Activated CD4-positive, alpha-beta T cell treated with anti-CD3 and anti-CD28 coated beads, Interleukin-2, Interleukin-4, amounts not matched to agents 100 ng/mL and 50 ng/mL, durations not matched to agents 16 hours and 8 hours (primary cell): ENCODE results near the gene CHFR.
"Not testable (repeated sequence)": the region's sequence is repeated elsewhere in the genome, so short reads cannot be mapped to it uniquely, and the experiment has no call there.

Experiments used
- DNase-seq: peaks from one replicate; pipeline ENCODE4 v3.0.0-alpha.2; 2020; ENCODE audit warnings: low spot score

Gene CHFR

GRCh38 chr12:132874620-132875019 lies 12.8 kb downstream of the CHFR start:
- not testable (repeated sequence) for DNase-seq

GRCh38 chr12:132874175-132874574 lies 13.2 kb downstream of the CHFR start:
- no peak for DNase-seq

DNA sequence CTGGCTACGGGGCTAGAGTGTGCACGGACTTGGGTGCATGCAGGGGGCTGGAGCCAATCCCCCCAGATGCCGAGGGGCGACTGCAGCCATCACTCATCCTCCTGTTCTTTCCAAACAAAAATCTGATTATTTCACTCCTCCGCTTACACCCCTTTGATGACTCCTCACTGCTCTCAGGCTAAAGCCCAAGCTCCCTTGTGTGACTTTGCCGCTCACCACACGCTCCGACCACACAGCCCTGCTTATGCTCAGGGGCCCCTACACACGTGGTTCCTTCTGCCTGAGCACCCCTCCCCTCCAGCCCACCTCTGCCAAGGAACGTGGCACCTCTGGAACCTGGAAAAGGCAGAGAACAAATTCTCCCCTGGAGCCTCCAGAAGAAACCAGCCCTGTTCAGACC lies 13.7 kb downstream of the CHFR start:
- DNase-seq, result no peak

DNA sequence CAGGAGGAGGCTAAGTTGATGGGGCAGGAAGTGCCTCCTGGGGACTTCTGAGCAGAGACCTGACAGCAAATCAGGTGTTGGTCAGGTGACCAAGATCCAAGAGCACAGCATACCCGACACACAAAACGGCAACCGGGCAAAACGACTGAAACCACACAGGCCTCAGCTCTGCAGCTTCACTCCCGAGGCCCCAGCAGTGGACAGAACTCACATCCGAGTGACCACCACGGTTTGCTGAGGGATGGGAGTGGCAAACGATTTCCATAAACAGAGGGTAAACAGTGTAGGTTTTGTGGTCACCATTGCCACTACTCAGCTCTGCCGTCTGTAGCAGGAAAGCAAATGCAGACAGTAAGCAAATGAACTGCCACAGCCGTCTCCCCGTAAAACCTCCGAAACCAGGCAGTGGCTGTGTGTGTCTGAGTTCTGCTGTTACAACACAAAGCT lies 14.4 kb downstream of the CHFR start:
- DNase-seq, result peak; percentile 22

DNA sequence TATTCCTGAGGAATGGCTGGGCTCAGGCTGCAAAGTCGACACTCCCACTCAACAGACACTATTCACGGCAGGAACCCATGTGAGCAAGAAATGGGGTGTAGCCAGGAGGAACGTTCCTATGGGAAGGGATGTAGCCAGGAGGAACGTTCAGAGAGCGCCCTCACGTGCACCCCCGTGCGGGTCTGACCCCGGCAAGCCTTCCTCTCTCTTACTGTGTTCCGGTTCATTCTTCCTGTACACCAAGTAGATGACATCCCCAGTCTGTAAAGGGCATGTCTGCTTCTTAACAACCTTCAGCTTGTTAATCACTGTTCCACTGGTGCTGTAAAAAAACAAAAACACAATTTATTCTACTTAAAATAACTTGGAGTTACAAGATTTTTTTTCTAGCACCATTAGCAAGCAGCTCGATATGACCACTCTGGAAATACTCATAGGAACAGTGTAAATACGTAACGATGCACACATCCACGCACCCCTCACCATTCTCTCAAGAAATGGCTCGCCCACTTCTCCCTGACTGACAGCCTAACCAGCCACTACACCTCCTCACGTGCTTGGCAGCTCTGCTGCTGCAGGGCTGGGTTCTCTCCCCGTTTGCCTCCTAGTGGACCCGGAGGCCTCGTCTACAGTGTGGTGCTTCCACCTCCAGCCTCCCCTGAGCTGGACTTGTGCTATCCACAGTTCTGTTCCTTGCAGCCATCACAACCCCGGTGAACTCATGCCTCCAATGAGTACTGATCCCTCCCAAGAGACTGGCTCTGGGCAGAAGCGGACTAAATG lies 15.1 kb downstream of the CHFR start:
- DNase-seq, result no peak

- no peak for DNase-seq
Observed at GRCh38 chr12:132869551-132869950, 17.9 kb downstream of the CHFR start.

DNA sequence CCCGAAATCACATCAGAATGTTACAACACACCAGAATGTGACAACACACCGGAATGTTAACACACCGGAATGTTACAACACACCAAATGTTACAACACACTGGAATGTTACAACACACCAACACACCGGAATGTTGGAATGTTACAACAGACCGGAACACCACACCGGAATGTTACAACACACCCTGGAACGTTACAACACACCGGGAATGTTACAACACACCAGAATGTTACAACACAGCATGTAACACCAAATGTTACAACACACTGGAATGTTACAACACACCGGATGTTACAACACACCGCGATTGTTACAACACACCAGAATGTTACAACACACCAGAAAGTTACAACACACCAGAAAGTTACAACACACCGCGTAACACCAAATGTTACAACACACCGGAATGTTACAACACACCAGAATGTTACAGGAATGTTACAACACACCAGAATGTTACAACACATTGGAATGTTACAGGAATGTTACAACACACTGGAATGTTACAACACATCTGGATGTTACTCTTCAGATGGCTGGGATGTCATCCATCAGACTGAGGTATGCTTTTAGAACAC lies 21.1 kb downstream of the CHFR start:
- no peak for DNase-seq

DNA sequence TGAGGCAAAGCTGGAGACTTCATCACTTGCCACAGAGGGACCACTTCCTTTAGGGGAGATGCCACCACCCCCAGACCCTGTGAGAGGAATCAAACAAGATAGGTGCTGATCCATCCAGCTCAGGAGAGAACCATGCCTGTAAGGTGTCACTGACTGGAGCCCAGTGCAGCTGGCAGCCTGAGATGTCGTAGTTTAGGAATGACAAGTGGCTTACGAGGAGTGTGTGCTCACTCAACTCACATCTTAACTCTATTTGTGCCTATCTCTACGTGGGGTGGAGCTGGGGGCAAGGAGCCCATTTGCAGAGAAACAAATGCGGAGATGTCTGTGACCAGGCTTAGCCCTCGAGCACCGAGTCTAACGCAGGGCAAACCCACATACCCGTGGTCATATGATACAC lies 25.8 kb downstream of the CHFR start:
- DNase-seq, result no peak

- DNase-seq, result no peak
Observed at GRCh38 chr12:132858718-132859266, 28.6 kb downstream of the CHFR start.

DNA sequence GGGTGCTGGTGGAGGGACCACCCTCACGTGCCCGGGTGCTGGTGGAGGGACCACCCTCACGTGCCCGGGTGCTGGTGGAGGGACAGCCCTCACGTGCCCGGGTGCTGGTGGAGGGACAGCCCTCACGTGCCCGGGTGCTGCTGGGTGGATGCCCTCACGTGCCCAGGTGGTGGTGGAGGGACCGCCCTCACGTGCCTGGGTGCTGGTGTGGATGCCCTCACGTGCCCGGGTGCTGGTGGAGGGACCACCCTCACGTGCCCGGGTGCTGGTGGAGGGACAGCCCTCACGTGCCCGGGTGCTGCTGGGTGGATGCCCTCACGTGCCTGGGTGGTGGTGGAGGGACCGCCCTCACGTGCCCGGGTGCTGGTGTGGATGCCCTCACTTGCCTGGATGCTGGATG lies 30.4 kb downstream of the CHFR start:
- not testable (repeated sequence) for DNase-seq

GRCh38 chr12:132856581-132856980 lies 30.8 kb downstream of the CHFR start:
- no peak for DNase-seq

DNA sequence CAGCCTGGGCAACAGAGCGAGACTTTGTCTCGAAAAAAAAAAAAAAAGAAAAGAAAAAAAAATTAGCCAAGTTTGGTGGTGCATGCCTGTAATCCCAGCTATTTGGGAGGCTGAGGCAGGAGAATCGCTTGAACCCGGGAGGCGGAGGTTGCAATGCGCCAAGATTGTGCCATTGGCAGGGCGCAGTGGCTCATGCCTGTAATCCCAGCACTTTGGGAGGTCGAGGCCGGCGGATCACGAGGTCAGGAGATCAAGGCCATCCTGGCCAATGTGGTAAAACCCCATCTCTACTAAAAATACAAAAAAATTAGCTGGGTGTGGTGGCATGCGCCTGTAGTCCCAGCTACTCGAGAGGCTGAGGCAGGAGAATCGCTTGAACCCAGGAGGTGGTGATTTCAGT lies 32.2 kb downstream of the CHFR start:
- not testable (repeated sequence) for DNase-seq

DNA sequence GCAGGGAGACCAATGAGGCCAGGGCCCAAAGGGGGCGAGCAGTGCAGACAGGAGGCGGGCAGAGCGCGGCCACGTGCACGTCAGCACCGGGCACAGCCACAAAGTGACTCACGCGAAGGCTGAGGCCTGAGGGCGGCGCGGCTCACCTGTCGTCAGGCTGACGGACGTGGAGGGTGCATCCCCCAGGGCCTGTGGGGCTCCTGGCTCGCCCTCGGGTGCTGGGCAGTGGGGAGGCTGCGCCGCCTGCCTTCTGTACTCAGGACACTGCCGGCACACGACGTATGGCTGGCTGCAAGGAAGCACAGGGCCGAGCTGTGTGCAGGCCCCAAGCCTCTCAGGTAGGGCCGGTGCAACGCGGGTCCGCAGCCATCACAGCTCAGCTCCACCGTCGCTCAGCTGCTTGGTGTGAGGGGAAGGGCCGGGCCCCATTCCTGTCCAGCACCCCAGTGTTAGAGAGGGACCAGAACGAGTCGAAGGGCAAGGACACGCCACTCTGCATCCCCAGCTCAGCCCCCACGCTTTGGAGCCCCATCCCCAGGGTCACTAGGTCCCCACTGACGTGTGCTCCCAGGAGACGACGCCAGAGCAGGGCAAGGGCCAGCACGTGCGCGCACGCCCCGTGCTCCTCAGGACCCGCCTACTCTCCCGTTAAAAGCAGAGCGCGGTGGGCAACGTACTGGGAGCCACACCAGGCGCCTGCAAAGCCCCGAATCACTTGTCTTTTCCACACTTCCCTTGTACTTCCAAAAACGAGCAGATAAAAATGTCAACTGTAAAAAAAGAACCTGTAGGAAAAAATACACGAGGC lies 33.9 kb downstream of the CHFR start:
- no peak for DNase-seq

GRCh38 chr12:132852496-132852895 lies 34.9 kb downstream of the CHFR start:
- no peak for DNase-seq

DNA sequence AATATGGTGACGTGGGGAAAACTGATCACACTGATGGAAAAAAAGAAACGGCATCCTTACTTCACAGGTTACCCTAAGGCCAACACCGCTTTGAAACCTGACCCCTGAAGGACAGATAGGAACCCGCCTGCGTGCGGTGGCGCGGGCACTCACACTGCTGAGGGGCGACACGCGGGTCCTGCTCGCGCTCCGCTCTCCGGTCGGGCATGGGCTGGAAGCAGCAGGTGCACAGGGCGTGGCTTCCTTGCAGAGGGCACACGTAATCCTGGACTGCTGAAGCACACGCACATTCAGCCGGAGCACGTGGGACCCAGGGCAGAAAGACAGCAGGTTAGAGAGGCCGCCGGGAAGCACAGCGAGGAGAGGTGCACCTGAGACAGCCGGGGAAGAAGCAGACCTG lies 35.9 kb downstream of the CHFR start:
- DNase-seq, result no peak

DNA sequence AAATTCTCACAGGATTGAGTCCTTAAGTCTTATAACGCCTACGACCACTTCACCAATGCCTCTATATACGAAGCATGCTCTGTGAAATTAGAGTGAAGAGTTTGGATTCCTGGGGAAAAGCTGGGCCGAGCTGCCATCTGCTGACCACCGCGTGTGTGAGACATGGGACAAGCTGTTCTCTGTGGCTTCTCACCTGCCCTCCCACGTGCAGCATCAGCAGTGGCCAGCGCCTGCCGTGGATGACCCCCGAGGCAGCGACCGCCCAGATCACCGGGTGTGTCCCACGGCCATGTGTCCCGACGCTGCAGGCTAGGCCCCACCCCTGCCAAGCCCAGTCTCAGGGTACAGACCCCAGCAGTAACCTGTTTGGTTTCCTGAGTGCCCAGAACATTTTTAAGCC lies 37.1 kb downstream of the CHFR start:
- no peak for DNase-seq

- no peak for DNase-seq
Observed at GRCh38 chr12:132848521-132848920, 38.9 kb downstream of the CHFR start.

DNA sequence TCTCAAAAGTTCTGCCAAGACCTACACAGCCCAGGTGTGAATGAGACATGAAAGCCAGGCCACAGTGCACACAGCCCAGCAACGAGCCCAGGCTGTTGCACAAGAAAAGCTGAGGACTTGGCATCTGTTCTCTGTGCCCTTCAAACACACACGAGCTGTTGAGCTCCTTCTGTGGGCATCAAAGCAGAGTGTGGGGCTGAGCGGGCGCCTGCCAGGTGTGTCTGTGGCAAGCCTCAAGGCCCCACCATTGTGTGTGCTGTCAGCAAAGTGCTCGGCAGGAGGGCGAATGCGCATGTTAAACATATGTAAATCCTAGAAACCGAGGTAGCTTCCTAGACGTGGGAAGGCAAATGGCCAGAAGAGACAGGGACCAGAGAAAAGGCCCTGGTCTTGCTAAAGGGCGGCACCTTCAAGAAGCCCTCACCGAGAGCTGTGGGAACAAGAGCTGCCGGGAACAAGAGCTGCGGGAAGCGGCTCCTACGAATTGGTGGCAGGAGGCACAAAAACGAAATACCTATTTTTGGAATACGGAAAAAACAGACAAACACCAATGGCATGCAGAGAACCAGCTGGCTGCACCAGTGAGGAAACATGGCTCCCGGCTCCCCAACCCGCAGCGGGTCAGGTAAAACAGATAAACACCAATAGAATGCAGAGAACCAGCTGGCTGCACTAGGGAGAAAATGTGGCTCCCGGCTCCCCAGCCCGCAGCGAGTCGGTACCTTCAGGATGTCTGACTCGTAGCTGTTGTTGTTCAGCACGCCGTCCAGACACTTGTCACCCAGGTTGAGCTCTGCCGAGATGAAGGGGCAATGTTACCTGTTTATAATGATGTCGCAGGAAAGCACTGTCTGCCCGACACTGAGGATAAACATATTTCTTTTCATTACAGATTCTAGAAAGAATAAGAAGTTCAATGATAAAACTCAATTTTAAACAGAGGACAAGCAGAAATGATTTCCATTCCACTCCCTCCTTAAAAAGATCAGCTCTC lies 39.7 kb downstream of the CHFR start:
- no peak for DNase-seq

- not testable (repeated sequence) for DNase-seq
Observed at GRCh38 chr12:132844681-132845080, 42.7 kb downstream of the CHFR start.

GRCh38 chr12:132842449-132843045 lies 44.9 kb downstream of the CHFR start:
- DNase-seq, result no peak

DNA sequence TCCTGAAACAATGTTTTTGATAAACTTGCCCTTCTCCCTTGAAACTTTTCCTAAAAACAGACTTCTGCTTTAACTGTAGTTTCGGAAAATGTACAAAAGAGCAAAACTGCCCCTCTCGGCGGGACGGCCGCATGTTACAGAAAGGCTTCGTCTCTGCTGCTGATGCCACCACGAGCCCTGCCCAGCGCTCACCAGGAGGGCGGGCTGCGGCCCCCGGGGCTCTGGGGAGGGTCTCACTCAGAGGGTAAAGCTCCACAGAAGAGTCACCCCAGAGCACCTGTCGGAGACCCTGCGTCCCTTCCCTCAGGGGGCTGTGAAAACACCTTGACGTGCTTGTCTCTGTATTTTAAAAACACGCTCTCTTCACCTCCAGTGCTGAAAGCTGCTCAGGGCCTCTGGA lies 46.3 kb downstream of the CHFR start:
- no peak for DNase-seq
